Endothelial cell (in vitro differentiated cells): Measurements from ENCODE around the gene IGFBP5. TPM values are rescaled to one million over a fixed set of nuclear protein-coding genes. Genes with fewer than 3 reads are reported as not detected.

Experiments
- DNase-seq: peaks from one replicate; pipeline ENCODE4 v3.0.0; 2021; ENCODE audit warnings: low spot score
- H3K27ac Mint-ChIP-seq: one replicate; pipeline ENCODE4 v1.8.0; 2021; ENCODE audit warnings: mixed read lengths, inconsistent platforms; ENCODE audit not compliant: unreplicated experiment
- H3K27me3 Mint-ChIP-seq: one replicate; pipeline ENCODE4 v1.8.0; 2021; ENCODE audit warnings: mild to moderate bottlenecking, moderate library complexity, mixed read lengths, inconsistent platforms; ENCODE audit not compliant: unreplicated experiment
- H3K36me3 Mint-ChIP-seq: one replicate; pipeline ENCODE4 v1.8.0; 2021; ENCODE audit warnings: mild to moderate bottlenecking, low read depth, mixed read lengths, inconsistent platforms; ENCODE audit not compliant: unreplicated experiment
- H3K4me1 Mint-ChIP-seq: one replicate; pipeline ENCODE4 v1.8.0; 2021; ENCODE audit warnings: mild to moderate bottlenecking, mixed read lengths, inconsistent platforms; ENCODE audit not compliant: unreplicated experiment
- H3K4me3 Mint-ChIP-seq: one replicate; pipeline ENCODE4 v1.8.0; 2021; ENCODE audit warnings: mild to moderate bottlenecking, mixed read lengths, inconsistent platforms; ENCODE audit not compliant: unreplicated experiment
- H3K9me3 Mint-ChIP-seq: one replicate; pipeline ENCODE4 v1.8.0; 2021; ENCODE audit warnings: mixed read lengths, inconsistent platforms; ENCODE audit not compliant: unreplicated experiment
- CTCF ChIP-seq: fragments of 200-600 bp; sonication (generic); IDR thresholded peaks from one replicate; pipeline ENCODE4 v1.5.0; 2021; ENCODE audit warnings: antibody characterized with exemption; ENCODE audit not compliant: unreplicated experiment
- total RNA-seq: library from RNA; stranded (reverse); fragmentation: NEBNext Ultra II Directional; extraction: Animal tissue kit (Norgen Biotek cat#: 25700); gene quantifications from one replicate; pipeline ENCODE4 v1.2.1, GENCODE V29; 2021; ENCODE audit not compliant: unreplicated experiment

The IGFBP5 gene
- total RNA-seq, 1 donor from 2014 or later = 7.2 TPM

DNA sequence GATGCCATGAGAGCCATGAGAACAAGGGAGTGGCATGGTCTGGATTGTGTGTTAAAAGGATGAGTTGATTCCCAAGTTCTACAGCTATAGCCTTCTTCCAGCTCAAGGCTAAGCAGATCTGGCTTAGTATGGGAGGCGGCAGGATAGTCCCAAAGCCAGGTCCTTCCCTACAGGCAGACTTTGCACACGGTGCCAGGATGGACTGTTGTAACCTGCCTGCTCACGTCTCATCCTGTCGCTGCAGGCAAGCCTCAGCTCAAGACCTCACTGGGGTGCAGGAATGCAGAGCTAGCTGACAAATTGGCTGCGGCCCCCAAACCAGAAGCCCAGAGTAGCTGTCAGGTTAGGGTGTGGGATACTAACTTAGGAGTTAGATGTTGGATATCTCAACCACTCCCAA lies 28.8 kb upstream of the IGFBP5 start:
- Mint-ChIP-seq H3K9me3 (no peaks in the 10 kb centered on the region), H3K4me1 (peaks cover 7% of the 10 kb centered on the region), H3K4me3 (no peak overlapping the region), H3K27me3 (peaks cover 6% of the 10 kb centered on the region), H3K36me3 (no peaks in the 10 kb centered on the region), H3K27ac (no peak overlapping the region)
- no peak for TF ChIP-seq CTCF
- DNase-seq = no peak

- Mint-ChIP-seq H3K36me3 (no peaks in the 10 kb centered on the region), H3K9me3 (no peaks in the 10 kb centered on the region), H3K4me3 (no peak overlapping the region), H3K4me1 (peaks cover 7% of the 10 kb centered on the region), H3K27ac (no peak overlapping the region), H3K27me3 (peaks cover 6% of the 10 kb centered on the region)
- no peak for TF ChIP-seq CTCF
- no peak for DNase-seq
Observed at GRCh38 chr2:216721141-216721540, 25.8 kb upstream of the IGFBP5 start.

- no peak overlapping the region for H3K4me3 Mint-ChIP-seq
- H3K27ac Mint-ChIP-seq = no peak overlapping the region
- H3K27me3 Mint-ChIP-seq = peaks cover 6% of the 10 kb centered on the region
- DNase-seq = no peak
- no peak for TF ChIP-seq CTCF
- no peaks in the 10 kb centered on the region for H3K9me3 Mint-ChIP-seq
- H3K4me1 Mint-ChIP-seq = peaks cover 7% of the 10 kb centered on the region
- H3K36me3 Mint-ChIP-seq = no peaks in the 10 kb centered on the region
Observed at GRCh38 chr2:216720722-216721121, 25.4 kb upstream of the IGFBP5 start.

- no peak for DNase-seq
- H3K9me3 Mint-ChIP-seq = no peaks in the 10 kb centered on the region
Observed at GRCh38 chr2:216717907-216718615, 22.7 kb upstream of the IGFBP5 start.

More at GRCh38 chr2:216717907-216718615, 22.7 kb upstream of the IGFBP5 start:
- Mint-ChIP-seq H3K27me3 (peaks cover 6% of the 10 kb centered on the region), H3K36me3 (no peaks in the 10 kb centered on the region), H3K27ac (no peak overlapping the region), H3K4me3 (no peak overlapping the region), H3K4me1 (no peaks in the 10 kb centered on the region)
- TF ChIP-seq CTCF = no peak
